GM12892 (cell line): ENCODE data around the gene TMPRSS9.

Source experiments
- POLR2A ChIP-seq: IDR thresholded peaks from 2 replicates; pipeline ENCODE4 v1.6.1; 2011; ENCODE audit warnings: low read depth, low read length, control low read depth
- POLR2AphosphoS5 ChIP-seq: IDR thresholded peaks from 2 replicates; pipeline ENCODE4 v1.6.1; 2011; ENCODE audit warnings: low read depth, low read length, control low read depth
- TAF1 ChIP-seq: IDR thresholded peaks from 2 replicates; pipeline ENCODE4 v1.6.1; 2011; ENCODE audit warnings: low read depth, mild to moderate bottlenecking, control low read depth, low read length, borderline replicate concordance

GRCh38 chr19:2315818-2316353, 44.2 kb upstream of the TMPRSS9 start:
- TF ChIP-seq POLR2A (no peak), TAF1 (no peak), POLR2AphosphoS5 (no peak)
